Stimulated activated naive CD8-positive, alpha-beta T cell treated with anti-CD3 and anti-CD28 coated beads, Interleukin-15, Interleukin-2, amounts not matched to agents 100 ng/mL and 50 ng/mL, for 24 hours (primary cell): ENCODE results near the gene SIGLEC5.
A peak's percentile ranks its signal among the peaks of the same experiment; 100 is the strongest.

ENCODE experiments used
- H3K27ac Mint-ChIP-seq: one replicate; pipeline ENCODE4 v1.8.0; 2021; ENCODE audit warnings: mild to moderate bottlenecking, mixed read lengths
- H3K27me3 Mint-ChIP-seq: one replicate; pipeline ENCODE4 v1.8.0; 2021; ENCODE audit warnings: mixed read lengths
- H3K36me3 Mint-ChIP-seq: one replicate; pipeline ENCODE4 v1.8.0; 2021; ENCODE audit warnings: low read depth, mixed read lengths
- H3K4me1 Mint-ChIP-seq: one replicate; pipeline ENCODE4 v1.8.0; 2021; ENCODE audit warnings: low read depth, mixed read lengths
- H3K4me3 Mint-ChIP-seq: one replicate; pipeline ENCODE4 v1.8.0; 2021; ENCODE audit warnings: mild to moderate bottlenecking, mixed read lengths
- H3K9me3 Mint-ChIP-seq: one replicate; pipeline ENCODE4 v1.8.0; 2021; ENCODE audit warnings: mixed read lengths

SIGLEC5 gene

DNA sequence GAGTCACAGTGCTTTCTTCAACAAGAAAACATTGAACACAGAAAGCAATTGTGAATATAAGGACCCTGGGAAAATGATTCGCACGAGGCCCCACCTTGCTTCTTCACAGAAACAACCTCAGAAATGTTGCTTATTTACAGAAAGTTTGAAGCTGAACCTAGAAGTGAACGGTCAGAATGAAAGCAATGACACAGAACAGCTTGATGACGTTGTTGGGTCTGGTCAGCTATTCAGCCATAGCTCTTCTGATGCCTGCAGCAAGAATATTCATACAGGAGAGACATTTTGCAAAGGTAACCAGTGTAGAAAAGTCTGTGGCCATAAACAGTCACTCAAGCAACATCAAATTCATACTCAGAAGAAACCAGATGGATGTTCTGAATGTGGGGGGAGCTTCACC, 43.4 kb downstream of the SIGLEC5 start:
- H3K4me1 Mint-ChIP-seq, result no peaks in the 10 kb centered on the region
- H3K9me3 Mint-ChIP-seq, result peaks cover 53% of the 10 kb centered on the region
- H3K36me3 Mint-ChIP-seq, result peaks cover 78% of the 10 kb centered on the region

DNA sequence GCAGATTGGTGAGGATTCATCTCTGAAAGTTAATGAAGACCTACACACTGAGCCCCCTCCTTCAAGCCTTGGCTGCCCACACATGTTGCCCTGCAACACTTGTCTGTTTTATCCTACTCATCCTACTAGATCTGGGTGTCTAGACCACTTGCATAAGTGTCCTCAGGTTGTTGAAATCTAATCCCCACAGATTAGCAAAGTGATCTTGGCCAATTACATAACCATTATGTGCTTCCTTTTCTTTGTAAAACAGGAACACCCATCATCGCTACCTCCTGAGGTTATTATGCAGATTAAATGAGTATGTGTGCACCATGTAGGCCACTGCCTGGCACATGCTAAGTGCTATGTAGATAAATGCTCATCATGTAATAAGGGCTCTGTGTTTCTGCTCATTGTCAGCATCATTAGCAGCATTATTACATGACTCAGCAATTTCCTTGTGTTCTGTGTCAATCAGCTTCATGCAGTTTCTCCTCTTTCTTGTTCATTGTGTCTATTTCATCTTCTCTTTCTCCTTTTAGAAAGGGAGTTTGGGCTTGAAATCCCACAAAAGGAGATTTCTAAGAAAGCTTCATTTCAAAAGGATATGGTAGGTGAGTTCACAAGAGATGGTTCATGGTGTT, 44.0 kb downstream of the SIGLEC5 start:
- Mint-ChIP-seq H3K36me3 (peaks cover 84% of the 10 kb centered on the region), H3K27me3 (no peaks in the 10 kb centered on the region), H3K4me3 (no peak overlapping the region), H3K27ac (no peak overlapping the region), H3K4me1 (no peaks in the 10 kb centered on the region), H3K9me3 (peaks cover 53% of the 10 kb centered on the region)

More for the DNA sequence above, 43.4 kb downstream of the SIGLEC5 start:
- Mint-ChIP-seq H3K27me3 (no peaks in the 10 kb centered on the region), H3K27ac (no peak overlapping the region), H3K4me3 (no peak overlapping the region)

DNA sequence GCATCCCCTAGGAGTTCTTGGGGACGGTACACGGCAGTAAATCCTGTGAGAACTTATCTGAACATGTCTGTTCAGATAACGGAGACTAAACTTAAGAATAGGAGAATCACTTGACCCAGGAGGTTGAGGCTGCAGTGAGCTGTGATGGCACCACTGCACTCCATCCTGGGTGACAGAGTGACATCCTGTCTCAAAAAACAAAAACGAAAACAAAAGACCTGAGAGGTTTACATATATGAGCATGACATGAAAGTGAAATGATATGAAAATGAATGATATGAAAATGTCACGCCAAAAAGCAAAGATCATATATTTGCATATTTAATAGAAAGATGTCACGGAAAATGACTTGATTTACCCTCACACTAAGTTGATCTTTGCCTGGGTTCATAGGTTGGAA, 53.4 kb downstream of the SIGLEC5 start:
- Mint-ChIP-seq H3K27me3 (no peaks in the 10 kb centered on the region), H3K9me3 (peaks cover 4% of the 10 kb centered on the region), H3K27ac (no peak overlapping the region), H3K4me1 (peaks cover 30% of the 10 kb centered on the region), H3K36me3 (peaks cover 71% of the 10 kb centered on the region), H3K4me3 (no peak overlapping the region)

DNA sequence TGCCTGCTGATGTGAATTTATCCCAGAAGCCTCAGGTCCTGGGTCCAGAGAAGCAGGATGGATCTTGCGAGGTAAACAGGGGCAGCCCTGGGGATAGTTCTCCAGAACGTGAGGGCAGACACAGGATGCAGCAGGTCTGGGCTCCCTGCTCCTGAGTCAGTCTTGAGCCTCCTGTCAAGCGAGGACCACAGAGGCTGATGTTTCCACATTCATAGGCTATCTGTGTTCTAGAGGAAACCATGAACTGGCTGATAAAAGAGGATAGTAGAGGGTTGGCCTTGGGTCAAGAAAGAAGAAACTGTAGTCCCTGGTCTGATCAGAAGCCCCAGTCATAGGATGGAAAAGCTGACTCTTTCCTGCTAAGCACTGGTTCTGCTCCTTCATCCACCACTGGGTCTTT, 56.9 kb downstream of the SIGLEC5 start:
- Mint-ChIP-seq H3K4me3 (no peak overlapping the region), H3K27me3 (peaks cover 2% of the 10 kb centered on the region), H3K9me3 (no peaks in the 10 kb centered on the region), H3K4me1 (peaks cover 45% of the 10 kb centered on the region), H3K27ac (no peak overlapping the region), H3K36me3 (peaks cover 45% of the 10 kb centered on the region)

DNA sequence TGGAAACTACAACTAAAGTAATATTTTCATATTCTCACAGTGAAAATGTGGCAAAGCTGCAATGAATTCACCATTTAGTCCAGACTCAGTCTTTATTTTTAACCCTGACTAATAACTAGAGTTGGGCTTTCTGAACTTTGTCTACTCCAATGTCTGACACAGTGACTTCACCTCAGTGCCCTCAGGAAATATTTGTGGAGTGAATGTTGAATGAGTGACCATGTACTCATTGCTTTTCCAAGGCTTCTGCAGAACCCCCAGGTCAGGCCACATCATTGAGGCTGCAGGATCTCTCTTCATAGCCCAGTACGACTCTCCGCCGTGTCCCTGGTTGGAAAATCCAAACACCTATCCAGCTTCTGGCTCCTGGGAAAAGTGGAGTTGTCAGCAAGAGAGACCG, 57.3 kb downstream of the SIGLEC5 start:
- no peak overlapping the region for H3K27ac Mint-ChIP-seq
- H3K36me3 Mint-ChIP-seq, result peaks cover 42% of the 10 kb centered on the region
- H3K27me3 Mint-ChIP-seq, result peaks cover 6% of the 10 kb centered on the region
- peaks cover 45% of the 10 kb centered on the region for H3K4me1 Mint-ChIP-seq
- no peaks in the 10 kb centered on the region for H3K9me3 Mint-ChIP-seq
- H3K4me3 Mint-ChIP-seq, result no peak overlapping the region

DNA sequence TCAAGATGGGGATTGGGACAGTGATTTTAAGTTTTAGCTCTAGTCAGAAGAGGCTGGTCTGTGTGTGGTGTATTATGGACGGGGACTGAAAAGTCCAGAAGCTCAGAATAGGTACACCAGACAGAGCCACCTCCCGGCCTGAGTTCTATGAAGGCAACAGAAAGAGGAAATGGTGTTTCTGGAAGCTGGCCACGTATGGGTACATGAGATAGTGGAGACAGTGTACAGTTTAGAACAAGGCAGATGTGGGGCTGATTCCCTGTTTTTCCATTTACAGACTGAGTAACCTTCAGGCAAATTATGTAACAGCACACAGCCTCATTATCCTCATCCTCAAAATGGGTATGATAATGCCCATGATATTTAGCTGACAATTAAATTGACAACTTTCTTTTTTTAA, 57.8 kb downstream of the SIGLEC5 start:
- H3K36me3 Mint-ChIP-seq, result peaks cover 39% of the 10 kb centered on the region

DNA sequence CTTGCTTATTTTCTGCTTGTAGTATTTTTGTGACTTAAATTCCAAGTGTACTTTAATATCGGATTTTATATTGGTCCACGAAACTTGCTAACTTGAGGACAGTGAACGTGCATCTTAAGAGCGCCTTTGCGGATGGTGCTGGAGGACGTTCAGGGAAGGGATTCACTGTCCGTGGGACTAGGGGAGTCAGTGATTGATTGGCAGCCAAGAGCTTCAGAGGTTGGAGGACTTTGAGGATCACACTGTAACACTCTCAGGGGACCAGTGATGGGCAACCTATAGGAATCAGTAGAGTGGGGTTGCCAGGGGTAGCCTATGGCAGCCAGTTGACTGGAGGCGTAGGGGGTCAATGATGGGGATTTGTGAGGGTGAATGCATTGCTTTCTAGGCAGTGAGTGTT, 58.6 kb downstream of the SIGLEC5 start:
- H3K27me3 Mint-ChIP-seq, result peaks cover 8% of the 10 kb centered on the region
- peak overlapping the region; percentile 93 for H3K27ac Mint-ChIP-seq
- peak overlapping the region; percentile 91 for H3K4me3 Mint-ChIP-seq
- no peaks in the 10 kb centered on the region for H3K9me3 Mint-ChIP-seq
- H3K4me1 Mint-ChIP-seq, result peaks cover 38% of the 10 kb centered on the region
- H3K36me3 Mint-ChIP-seq, result peaks cover 31% of the 10 kb centered on the region

More for the DNA sequence above, 57.8 kb downstream of the SIGLEC5 start:
- no peaks in the 10 kb centered on the region for H3K9me3 Mint-ChIP-seq
- H3K4me3 Mint-ChIP-seq, result peak overlapping the region; percentile 91
- peaks cover 45% of the 10 kb centered on the region for H3K4me1 Mint-ChIP-seq
- H3K27me3 Mint-ChIP-seq, result peaks cover 7% of the 10 kb centered on the region
- H3K27ac Mint-ChIP-seq, result peak overlapping the region; percentile 56

DNA sequence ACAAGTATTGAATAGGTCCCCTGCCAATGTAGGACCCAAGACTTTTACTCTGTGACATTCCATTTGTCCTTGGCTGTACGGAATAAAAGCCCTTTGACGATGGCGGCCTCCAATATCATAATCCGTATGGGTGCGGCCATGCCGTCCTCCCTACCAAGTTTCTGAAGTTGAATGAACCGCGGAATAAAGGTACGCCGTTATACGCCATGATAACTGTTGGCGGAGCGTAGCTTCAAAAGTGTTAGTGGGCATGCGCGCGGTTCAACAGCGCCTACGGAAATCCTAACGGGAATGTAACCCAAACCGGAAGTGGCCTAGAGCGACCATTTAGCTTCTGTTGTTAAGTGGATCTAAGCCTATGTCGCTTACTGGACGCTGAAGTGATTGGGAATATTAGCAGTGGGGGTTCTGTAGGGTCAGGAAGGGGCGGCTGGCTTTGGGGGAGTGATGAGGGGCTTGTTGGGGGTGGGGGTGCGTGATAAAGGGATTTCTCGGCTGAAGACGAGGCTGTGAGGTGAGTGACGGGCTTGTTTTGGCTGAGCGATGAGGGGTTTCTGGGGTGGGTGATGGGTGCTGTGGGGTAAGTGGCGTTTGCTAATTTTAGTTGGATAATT, 59.1 kb downstream of the SIGLEC5 start, which contains the start of gene ZNF175:
TSS of gene ZNF175 (plus strand) at position 322 of the 614 bp plus-strand sequence. CDS start 2,047 bp downstream, outside the sequence.
- H3K4me3 Mint-ChIP-seq, result peak within 1 kb of the TSS; percentile 91
- peaks cover 28% of the 10 kb centered on the region for H3K36me3 Mint-ChIP-seq
- peaks cover 11% of the 10 kb centered on the region for H3K27me3 Mint-ChIP-seq
- H3K9me3 Mint-ChIP-seq, result no peaks in the 10 kb centered on the region
- H3K27ac Mint-ChIP-seq, result peak within 1 kb of the TSS; percentile 93
- H3K4me1 Mint-ChIP-seq, result peaks cover 37% of the 10 kb centered on the region

DNA sequence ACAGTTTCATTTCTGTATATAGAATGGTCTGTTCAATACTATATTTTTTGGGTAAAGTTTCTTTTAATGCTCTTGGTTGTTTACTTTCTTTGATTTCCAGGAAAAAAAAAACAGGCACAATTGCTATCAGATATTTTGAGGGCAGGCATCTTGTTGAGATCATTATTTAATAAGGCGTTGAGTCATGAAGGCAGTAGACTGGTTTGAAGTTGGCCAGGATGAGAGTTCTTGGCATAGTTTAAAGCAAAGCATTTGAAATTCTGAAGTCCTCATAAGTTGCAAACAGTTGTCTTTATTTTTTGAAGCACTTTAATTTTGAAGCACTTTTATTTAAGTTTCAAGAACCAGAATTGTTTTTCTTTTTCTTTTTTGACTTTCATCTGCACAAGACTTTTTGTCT, 61.7 kb downstream of the SIGLEC5 start:
- Mint-ChIP-seq H3K36me3 (peaks cover 12% of the 10 kb centered on the region), H3K4me1 (peaks cover 32% of the 10 kb centered on the region), H3K27ac (no peak overlapping the region), H3K27me3 (peaks cover 25% of the 10 kb centered on the region), H3K4me3 (no peak overlapping the region), H3K9me3 (no peaks in the 10 kb centered on the region)

DNA sequence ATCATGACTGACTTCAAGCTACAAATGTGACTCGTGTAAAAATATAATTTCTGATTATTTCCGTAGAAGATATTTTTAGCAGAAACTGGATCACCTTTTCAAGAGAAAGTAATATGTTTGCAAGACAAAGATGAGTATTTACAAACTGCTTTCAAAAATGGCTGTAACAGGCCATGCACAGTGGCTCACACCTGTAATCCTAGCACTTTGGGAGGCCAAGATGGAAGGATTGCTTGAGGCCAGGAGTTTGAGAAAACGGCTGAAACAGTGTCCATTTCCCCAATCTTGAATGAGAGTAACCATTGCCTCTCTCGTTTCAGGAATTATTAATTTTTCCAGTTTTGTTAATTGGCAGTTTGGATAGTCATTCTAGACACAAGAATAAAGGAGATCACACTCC, 62.6 kb downstream of the SIGLEC5 start:
- Mint-ChIP-seq H3K9me3 (no peaks in the 10 kb centered on the region), H3K4me1 (peaks cover 23% of the 10 kb centered on the region), H3K36me3 (peaks cover 6% of the 10 kb centered on the region), H3K27ac (no peak overlapping the region), H3K4me3 (no peak overlapping the region), H3K27me3 (peaks cover 32% of the 10 kb centered on the region)

DNA sequence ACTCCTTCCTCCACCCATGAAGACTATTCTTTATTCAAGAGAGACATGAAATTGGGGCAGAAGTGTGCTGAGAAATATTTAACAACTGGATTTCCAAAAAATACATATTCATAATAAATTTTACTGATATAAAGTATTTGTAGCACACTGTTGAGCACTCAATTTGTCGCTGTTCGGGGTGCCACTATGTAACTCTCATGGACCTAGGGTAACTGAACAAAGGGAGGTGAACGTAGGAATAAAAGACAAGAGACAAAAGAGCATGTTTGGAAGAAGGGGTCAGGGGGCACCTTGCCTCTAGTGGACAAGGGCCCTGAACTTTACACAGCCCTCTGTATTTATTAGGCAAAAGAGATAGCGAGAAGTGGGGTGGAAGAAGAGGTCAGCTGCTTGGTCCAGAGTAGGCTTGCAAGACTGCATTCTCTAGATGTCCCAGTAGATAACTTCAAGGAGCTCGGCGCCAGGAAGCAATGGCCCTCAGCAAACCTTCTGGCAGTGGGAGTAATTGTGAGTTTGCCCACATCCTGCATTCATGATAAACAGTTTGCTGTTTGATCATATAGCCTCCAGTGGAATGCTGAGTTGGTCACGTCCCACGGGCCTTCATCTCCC, 63.6 kb downstream of the SIGLEC5 start:
- Mint-ChIP-seq H3K4me3 (no peak overlapping the region), H3K36me3 (no peaks in the 10 kb centered on the region), H3K27ac (peak overlapping the region; percentile 36), H3K9me3 (no peaks in the 10 kb centered on the region), H3K27me3 (peaks cover 37% of the 10 kb centered on the region), H3K4me1 (peaks cover 13% of the 10 kb centered on the region)

DNA sequence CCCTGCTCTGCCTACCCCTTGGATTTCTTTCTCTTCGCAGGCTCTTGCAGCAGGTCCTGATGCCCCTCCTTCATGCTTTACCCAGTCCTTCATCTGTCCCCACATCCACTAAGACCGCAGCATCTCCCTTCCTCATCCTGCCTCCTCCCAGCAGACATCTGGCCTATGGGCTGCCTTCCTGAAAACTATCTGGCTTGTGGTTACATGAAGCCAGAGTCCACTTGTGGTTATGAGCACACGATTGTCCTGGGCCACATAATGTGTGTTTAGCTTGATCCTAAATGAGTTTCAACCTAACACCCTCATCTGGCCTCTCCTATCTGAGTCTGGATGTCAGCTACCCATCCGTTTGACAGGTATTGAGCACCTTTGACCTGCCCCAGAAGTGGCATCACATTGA, 64.6 kb downstream of the SIGLEC5 start:
- H3K4me1 Mint-ChIP-seq, result peaks cover 6% of the 10 kb centered on the region
- H3K27me3 Mint-ChIP-seq, result peaks cover 44% of the 10 kb centered on the region
- H3K36me3 Mint-ChIP-seq, result no peaks in the 10 kb centered on the region
- H3K27ac Mint-ChIP-seq, result no peak overlapping the region
- no peaks in the 10 kb centered on the region for H3K9me3 Mint-ChIP-seq
- H3K4me3 Mint-ChIP-seq, result no peak overlapping the region

DNA sequence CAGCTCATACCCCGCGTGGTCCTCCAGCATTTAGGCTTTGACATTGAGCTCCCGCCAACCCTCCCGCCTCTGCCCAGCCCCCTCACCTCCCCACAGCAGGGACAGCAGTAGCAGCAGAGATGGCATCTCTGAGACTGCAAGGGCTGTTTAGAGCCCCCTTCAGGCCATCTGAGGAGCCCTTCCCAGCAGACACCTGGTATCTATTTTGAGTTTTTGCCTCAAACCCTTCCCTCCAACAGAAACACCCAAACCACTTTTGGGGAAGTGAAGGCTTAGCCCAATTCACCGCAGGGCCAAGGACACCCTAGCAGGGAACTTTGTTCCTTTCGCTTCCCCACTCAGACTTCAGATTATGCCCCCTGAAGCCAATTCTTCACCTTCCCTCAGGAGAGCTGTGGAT, 65.4 kb downstream of the SIGLEC5 start:
- no peaks in the 10 kb centered on the region for H3K9me3 Mint-ChIP-seq
- H3K4me3 Mint-ChIP-seq, result no peak overlapping the region
- H3K27ac Mint-ChIP-seq, result no peak overlapping the region
- H3K27me3 Mint-ChIP-seq, result peaks cover 45% of the 10 kb centered on the region
- H3K36me3 Mint-ChIP-seq, result no peaks in the 10 kb centered on the region
- no peaks in the 10 kb centered on the region for H3K4me1 Mint-ChIP-seq
